Nephron (organoid): ENCODE data around the gene MGRN1.

Experiments used
- H3K27ac Mint-ChIP-seq, 3 experiments: 2 replicates each; pipeline ENCODE4 v1.8.0; 2020; ENCODE audit warnings: mixed read lengths in 3 of 3, mild to moderate bottlenecking in 2 of 3, moderate library complexity in 1 of 3
- H3K27me3 Mint-ChIP-seq: 2 replicates; pipeline ENCODE4 v1.8.0; 2021; ENCODE audit warnings: low read depth, mild to moderate bottlenecking, moderate library complexity, mixed read lengths
- H3K36me3 Mint-ChIP-seq: 2 replicates; pipeline ENCODE4 v1.8.0; 2020; ENCODE audit warnings: low read depth, mixed read lengths
- H3K4me1 Mint-ChIP-seq: 2 replicates; pipeline ENCODE4 v1.8.0; 2020; ENCODE audit warnings: mixed read lengths
- H3K4me3 Mint-ChIP-seq, 3 experiments: 2 replicates each; pipeline ENCODE4 v1.8.0; 2020; ENCODE audit warnings: mild to moderate bottlenecking in 3 of 3, mixed read lengths in 3 of 3, moderate library complexity in 2 of 3
- H3K9me3 Mint-ChIP-seq: 2 replicates; pipeline ENCODE4 v1.8.0; 2020; ENCODE audit warnings: mixed read lengths
- CTCF ChIP-seq, 3 experiments: fragments of 200-600 bp; sonication (generic); IDR thresholded peaks; one replicate each; pipeline ENCODE4 v1.5.0; 2021; ENCODE audit warnings: antibody characterized with exemption in 3 of 3; ENCODE audit not compliant: unreplicated experiment in 3 of 3

Gene MGRN1

GRCh38 chr16:4696172-4696904 lies 71.7 kb downstream of the MGRN1 start:
- peaks cover 7% of the 10 kb centered on the region for H3K4me1 Mint-ChIP-seq
- peak overlapping the region; percentile 59 to 91 (median 88) for H3K4me3 Mint-ChIP-seq
- H3K9me3 Mint-ChIP-seq = no peaks in the 10 kb centered on the region
- peaks cover 14% of the 10 kb centered on the region for H3K36me3 Mint-ChIP-seq
- H3K27ac Mint-ChIP-seq = peak overlapping the region in 1 of 3 experiments; percentile 32
- no peaks in the 10 kb centered on the region for H3K27me3 Mint-ChIP-seq
- TF ChIP-seq CTCF (IDR thresholded peaks at IDR 0.05; ENCODE audit: unreplicated experiment in 3 of 3) = no peak

GRCh38 chr16:4696905-4697847 lies 72.5 kb downstream of the MGRN1 start:
- Mint-ChIP-seq H3K27me3 (no peaks in the 10 kb centered on the region), H3K36me3 (peaks cover 15% of the 10 kb centered on the region), H3K27ac (peak overlapping the region in 1 of 3 experiments; percentile 32), H3K9me3 (no peaks in the 10 kb centered on the region), H3K4me1 (peaks cover 5% of the 10 kb centered on the region), H3K4me3 (peak overlapping the region in 2 of 3 experiments; percentile 34 to 88)
- TF ChIP-seq CTCF (IDR thresholded peaks at IDR 0.05; ENCODE audit: unreplicated experiment in 3 of 3) = no peak

- Mint-ChIP-seq H3K27ac (no peak overlapping the region), H3K4me3 (no peak overlapping the region), H3K27me3 (no peaks in the 10 kb centered on the region), H3K4me1 (peaks cover 5% of the 10 kb centered on the region), H3K9me3 (no peaks in the 10 kb centered on the region), H3K36me3 (peaks cover 17% of the 10 kb centered on the region)
- TF ChIP-seq CTCF (IDR thresholded peaks at IDR 0.05; ENCODE audit: unreplicated experiment in 3 of 3) = no peak
These were observed 73.2 kb downstream of the MGRN1 start for GRCh38 chr16:4697848-4698291.

GRCh38 chr16:4698321-4699045 lies 73.9 kb downstream of the MGRN1 start:
- peaks cover 5% of the 10 kb centered on the region for H3K4me1 Mint-ChIP-seq
- TF ChIP-seq CTCF (IDR thresholded peaks at IDR 0.05; ENCODE audit: unreplicated experiment in 3 of 3) = no peak
- H3K9me3 Mint-ChIP-seq = no peaks in the 10 kb centered on the region
- H3K27me3 Mint-ChIP-seq = no peaks in the 10 kb centered on the region
- H3K27ac Mint-ChIP-seq = no peak overlapping the region
- H3K36me3 Mint-ChIP-seq = peaks cover 17% of the 10 kb centered on the region
- no peak overlapping the region for H3K4me3 Mint-ChIP-seq

GRCh38 chr16:4699046-4699556 lies 74.5 kb downstream of the MGRN1 start:
- H3K4me3 Mint-ChIP-seq = peak overlapping the region in 1 of 3 experiments; percentile 41
- no peaks in the 10 kb centered on the region for H3K27me3 Mint-ChIP-seq
- H3K4me1 Mint-ChIP-seq = peaks cover 5% of the 10 kb centered on the region
- H3K27ac Mint-ChIP-seq = peak overlapping the region in 1 of 3 experiments; percentile 26
- no peak for TF ChIP-seq CTCF (IDR thresholded peaks at IDR 0.05; ENCODE audit: unreplicated experiment in 3 of 3)
- H3K9me3 Mint-ChIP-seq = no peaks in the 10 kb centered on the region
- H3K36me3 Mint-ChIP-seq = peaks cover 17% of the 10 kb centered on the region
